GM18505 (cell line): ENCODE measurements around the gene MEX3C.

Experiments used
- ATAC-seq: cut with Tn5 transposase; IDR thresholded peaks from one replicate; pipeline ENCODE4 v1.9.1; 2021; ENCODE audit not compliant: unreplicated experiment
- POLR2A ChIP-seq: IDR thresholded peaks from 4 replicates; pipeline ENCODE4 v1.6.1; 2011; ENCODE audit warnings: borderline replicate concordance; ENCODE audit not compliant: insufficient read depth, insufficient read length; ENCODE audit errors: extremely low read depth

Gene MEX3C

DNA sequence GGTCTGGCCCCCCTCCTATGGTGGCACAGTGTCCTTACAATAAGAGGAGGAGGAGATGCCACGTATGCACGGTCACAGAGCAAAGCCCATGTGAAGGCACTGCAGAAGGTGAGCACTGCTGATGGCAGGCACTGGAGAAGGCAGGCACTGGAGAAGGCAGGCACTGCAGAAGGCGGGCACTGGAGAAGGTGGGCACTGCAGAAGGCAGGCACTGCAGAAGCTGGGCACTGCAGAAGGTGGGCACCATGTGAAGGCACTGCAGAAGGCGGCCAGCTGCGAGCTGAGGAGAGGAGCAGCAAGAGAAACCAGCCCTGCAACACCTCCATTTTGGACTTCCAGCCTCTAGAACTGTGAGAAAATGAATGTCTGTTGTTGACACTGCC is 46.3 kb downstream of the MEX3C start:
- ATAC-seq = no peak
- TF ChIP-seq POLR2A = no peak

DNA sequence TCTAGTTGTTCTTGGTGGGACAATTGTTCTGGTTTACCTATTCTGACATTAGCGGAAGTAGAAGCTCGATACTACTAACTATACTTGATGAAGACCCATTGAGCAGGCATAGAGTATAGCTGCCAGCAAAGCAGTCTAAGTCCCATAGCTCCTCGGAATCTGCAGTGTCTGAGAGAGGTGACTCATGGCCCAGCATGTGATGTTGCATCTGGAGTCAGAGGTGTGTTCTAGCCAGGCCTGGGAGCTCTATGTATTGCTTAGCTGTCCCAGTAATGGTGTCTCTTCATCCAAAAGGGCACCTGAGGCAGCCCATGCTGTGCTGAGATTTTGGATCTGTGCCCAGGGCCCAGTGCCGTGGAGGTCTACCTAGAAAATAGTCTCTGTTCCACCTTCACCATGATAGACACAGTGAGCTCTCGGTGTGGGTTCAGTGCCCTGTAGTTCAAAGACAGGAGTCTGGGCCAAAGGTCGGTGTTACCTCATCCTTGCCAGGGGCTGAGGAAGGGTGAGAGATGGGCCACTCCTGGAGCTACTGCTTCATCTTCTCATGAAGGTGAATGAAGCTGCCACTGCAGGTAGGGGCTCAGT is 47.3 kb downstream of the MEX3C start:
- no peak for ATAC-seq
- no peak for TF ChIP-seq POLR2A

DNA sequence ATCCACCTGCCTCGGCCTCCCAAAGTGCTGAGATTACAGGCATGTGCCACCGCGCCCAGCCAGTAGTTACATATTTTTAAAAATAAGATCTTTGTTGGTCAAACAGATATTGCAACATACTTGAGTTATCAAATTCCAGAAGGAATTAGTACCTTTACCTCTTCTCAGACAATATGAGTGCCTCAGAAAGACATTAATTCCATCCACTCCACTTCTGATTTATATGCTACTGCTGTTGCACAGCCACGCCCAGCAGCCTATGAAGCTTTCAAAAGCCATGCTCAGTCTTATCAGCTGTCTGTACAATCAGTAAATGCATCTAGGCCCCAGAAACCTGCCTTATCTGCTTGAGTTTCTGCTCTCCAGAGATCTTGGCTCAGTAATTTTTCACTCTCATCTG is 47.8 kb downstream of the MEX3C start:
- TF ChIP-seq POLR2A = no peak
- ATAC-seq = no peak

DNA sequence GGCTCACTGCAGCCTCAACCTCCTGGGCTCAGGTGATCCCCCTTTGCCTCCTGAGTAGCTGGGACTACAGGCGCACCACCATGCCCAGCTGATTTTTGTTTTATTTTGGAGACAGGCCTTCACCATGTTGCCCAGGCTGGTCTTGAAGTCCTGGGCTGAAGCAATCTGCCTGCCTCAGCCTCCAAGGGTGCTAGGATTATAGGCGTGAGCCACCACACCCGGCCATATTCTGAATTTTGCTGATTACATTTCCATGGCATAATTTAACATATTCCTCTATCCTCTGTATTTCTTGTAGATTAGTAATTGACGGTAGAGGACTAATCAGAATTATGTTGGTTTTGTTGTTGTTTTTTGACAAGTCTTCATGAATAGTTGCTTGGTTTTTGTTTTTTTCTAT is 50.6 kb downstream of the MEX3C start:
- no peak for TF ChIP-seq POLR2A
- no peak for ATAC-seq

DNA sequence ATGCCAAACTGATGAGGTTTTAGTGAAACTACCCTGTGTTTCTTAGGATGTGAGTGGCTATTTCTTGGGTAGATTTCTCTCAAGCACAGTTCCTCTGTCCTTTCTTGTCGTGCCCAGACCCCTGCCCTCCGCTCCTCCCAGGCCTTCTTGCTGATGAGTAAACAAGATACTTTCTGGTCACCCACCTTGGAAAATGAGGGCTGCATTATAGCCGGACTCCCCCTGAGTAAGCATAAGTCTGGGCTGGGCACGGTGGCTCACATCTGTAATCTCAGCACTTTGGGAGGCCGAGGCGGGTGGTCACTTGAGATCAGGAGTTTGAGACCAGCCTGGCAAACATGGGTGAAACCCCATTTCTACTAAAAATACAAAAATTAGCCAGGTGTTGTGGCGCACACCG is 58.5 kb downstream of the MEX3C start:
- no peak for TF ChIP-seq POLR2A
- no peak for ATAC-seq

DNA sequence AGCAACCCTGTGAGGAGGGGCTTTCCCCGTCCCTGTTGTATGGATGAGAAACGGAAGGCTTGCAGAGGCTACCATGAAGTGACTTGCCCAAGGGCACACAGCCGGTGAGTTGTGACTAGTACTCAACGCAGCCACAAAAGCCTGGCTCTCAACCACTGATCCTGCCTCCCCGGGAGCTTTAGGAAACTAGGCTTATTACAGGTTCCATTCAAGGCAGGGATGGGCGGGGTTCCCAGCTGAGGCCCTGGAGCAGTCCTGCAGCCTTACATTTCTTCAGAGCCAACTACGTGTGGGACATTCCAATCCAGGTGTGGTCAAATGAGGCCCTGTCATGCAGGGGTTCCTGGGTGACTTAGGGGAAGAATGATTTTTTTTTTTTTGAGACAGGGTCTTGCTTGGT is 59.6 kb downstream of the MEX3C start:
- no peak for TF ChIP-seq POLR2A
- no peak for ATAC-seq

GRCh38 chr18:51137026-51137729 is 60.3 kb downstream of the MEX3C start:
- no peak for ATAC-seq
- TF ChIP-seq POLR2A = no peak

DNA sequence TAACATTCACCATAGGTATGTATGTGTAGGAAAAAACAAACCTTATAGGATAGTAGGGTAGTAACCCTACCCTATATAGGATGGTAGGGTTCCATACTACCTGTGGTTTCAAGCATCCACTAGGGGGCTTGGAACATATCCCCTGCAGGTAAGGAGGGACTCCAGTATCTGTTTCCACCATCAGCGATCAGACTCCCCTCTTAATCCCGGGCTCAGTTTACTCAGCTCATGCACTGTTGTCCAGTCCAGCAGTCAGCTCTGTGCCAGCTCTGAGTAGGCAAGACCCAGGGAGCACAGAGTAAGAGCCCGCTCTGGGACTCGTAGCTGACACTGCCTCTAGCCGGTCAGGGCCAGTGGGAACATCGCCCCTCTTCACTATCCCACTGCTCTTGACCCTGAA is 61.7 kb downstream of the MEX3C start:
- peak; percentile 50 for ATAC-seq
- no peak for TF ChIP-seq POLR2A

DNA sequence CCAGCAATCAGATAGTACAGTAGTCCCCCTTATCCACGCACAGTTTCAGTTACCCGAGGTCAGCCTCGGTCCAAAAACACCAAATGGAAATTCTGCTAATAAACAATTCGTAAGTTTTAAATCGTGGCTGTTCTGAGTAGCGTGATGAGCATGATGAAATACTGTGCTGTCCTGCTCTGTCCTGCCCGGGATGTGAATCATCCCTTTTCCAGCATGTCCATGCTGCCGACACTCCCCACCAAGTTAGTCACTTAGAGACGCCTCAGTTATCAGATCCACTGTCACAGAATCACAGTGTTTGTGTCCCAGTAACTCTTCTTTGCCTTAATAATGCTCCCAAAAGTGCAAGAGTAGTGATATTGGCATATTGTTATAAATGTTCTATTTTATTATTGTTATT is 62.1 kb downstream of the MEX3C start:
- no peak for ATAC-seq
- TF ChIP-seq POLR2A = no peak

DNA sequence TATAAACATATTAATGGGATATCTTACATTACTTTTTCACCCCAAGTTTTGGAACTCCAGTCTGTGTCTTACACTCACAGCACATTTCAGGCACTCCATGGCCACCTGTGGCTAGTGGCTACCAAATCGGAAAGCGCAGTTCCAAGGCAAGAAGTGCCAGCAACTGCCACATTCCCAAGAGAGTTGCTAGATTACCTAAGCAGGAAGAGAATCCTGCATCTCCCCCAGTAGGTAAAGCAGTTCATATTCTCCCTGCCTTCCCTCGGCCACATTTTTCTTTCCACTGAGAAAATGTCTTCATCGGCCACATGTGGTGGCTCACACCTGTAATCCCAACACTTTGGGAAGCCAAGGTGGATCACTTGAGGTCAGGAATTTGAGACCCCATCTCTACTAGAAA is 62.8 kb downstream of the MEX3C start:
- TF ChIP-seq POLR2A = no peak
- no peak for ATAC-seq

DNA sequence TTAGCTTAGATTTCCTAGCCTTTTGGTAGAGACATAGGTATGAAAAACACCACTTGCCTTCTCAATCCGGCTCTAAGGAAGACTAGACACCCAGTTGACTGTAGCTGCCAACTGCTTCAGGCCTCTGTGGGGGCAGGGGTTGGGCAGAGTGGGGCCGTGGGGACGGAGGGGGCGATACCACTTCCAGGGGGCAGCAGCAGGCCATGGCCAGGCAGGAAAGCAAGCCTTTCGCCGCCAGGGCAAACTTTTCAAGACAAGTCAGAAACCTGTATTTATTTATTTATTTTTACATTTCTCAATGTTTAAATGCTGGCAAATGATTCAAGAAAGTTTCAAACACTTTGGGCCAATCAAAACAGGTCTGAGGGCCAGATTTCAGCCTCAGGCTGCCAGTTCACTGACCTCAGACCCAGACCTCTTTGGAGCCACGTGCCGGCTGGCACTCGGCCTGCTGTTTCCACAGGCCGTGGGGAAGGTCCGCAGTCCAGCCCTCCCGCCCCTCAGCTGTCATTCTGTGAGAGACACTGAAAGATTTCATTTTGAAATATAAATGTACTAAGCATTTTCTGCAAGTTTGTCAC is 63.8 kb downstream of the MEX3C start:
- no peak for ATAC-seq
- TF ChIP-seq POLR2A = no peak

GRCh38 chr18:51132256-51132935 is 65.1 kb downstream of the MEX3C start:
- no peak for TF ChIP-seq POLR2A
- ATAC-seq = no peak

DNA sequence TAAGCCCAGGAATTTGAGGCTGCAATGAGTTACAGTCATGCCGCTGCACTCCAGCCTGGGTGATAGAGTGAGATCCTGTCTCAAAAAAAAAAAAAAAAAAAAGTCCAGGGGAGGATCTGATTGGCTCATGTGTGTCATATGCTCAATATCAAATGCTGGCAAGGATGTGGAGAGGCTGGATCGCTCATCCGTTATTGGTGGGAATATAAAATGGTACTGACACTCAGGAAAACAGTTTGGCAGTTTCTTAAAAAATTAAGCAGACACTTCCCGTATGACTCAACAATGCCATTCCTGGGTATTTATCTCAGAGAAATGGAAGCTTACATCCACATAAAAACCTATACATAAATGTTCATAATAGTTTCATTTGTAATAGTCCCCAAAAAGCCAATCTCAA is 68.9 kb downstream of the MEX3C start:
- no peak for TF ChIP-seq POLR2A
- ATAC-seq = no peak

GRCh38 chr18:51127664-51128063 is 69.8 kb downstream of the MEX3C start:
- no peak for ATAC-seq
- TF ChIP-seq POLR2A = no peak
